Kidney epithelial cell (primary cell): ENCODE results near the gene RGN. TPM values are rescaled to one million over a fixed set of nuclear protein-coding genes. Genes with fewer than 3 reads are reported as not detected.

ENCODE experiments used
- DNase-seq: peaks from one replicate; pipeline ENCODE4 v3.0.0-alpha.2; 2010; ENCODE audit warnings: low read depth
- H3K27me3 ChIP-seq: 2 replicates; pipeline ENCODE4 v1.6.0; 2011; ENCODE audit warnings: low read length; ENCODE audit not compliant: control insufficient read depth, insufficient read depth
- H3K36me3 ChIP-seq: 2 replicates; pipeline ENCODE4 v1.5.1; 2011; ENCODE audit warnings: low read length; ENCODE audit not compliant: control insufficient read depth, insufficient read depth
- H3K4me3 ChIP-seq: 2 replicates; pipeline ENCODE4 v1.5.1; 2011; ENCODE audit warnings: low read depth, mild to moderate bottlenecking, control low read depth, low read length
- CTCF ChIP-seq: IDR thresholded peaks from 2 replicates; pipeline ENCODE4 v1.5.1; 2011; ENCODE audit warnings: mild to moderate bottlenecking, moderate library complexity, low read length, control low read depth, inconsistent platforms; ENCODE audit not compliant: insufficient read depth, poor library complexity, severe bottlenecking
- total RNA-seq: library from RNA; depleted of rRNA; stranded (reverse); fragments of >200 nt; gene quantifications from 2 replicates; pipeline ENCODE4 v1.2.3, GENCODE V29; 2015

Gene RGN
- total RNA-seq = 1.8 and 4.4 TPM in 2 replicates

GRCh38 chrX:47078129-47079043, at the start of gene RGN:
RGN (plus strand) TSS chrX:47078443; CDS start chrX:47081145, 2,702 bp downstream.
- Histone ChIP-seq H3K27me3 (no peaks in the 10 kb centered on the region), H3K36me3 (no peaks in the 10 kb centered on the region), H3K4me3 (peak within 1 kb of the TSS; percentile 25)
- no peak for TF ChIP-seq CTCF
- no peak for DNase-seq

GRCh38 chrX:47030339-47030738, 47.9 kb upstream of the RGN start:
- peak; percentile 52 for TF ChIP-seq CTCF
- no peaks in the 10 kb centered on the region for H3K36me3 ChIP-seq
- H3K27me3 ChIP-seq = no peaks in the 10 kb centered on the region
- peak; percentile 25 for DNase-seq
- H3K4me3 ChIP-seq = no peak overlapping the region

GRCh38 chrX:47047989-47048388, 30.3 kb upstream of the RGN start:
- Histone ChIP-seq H3K36me3 (no peaks in the 10 kb centered on the region), H3K4me3 (no peak overlapping the region), H3K27me3 (no peaks in the 10 kb centered on the region)
- TF ChIP-seq CTCF = no peak
- no peak for DNase-seq

- H3K36me3 ChIP-seq = no peaks in the 10 kb centered on the region
- no peak for DNase-seq
- no peak overlapping the region for H3K4me3 ChIP-seq
- H3K27me3 ChIP-seq = no peaks in the 10 kb centered on the region
- TF ChIP-seq CTCF = no peak
These were observed 18.9 kb upstream of the RGN start for GRCh38 chrX:47059142-47059874.

GRCh38 chrX:47060708-47061107, 17.5 kb upstream of the RGN start:
- no peak for TF ChIP-seq CTCF
- no peak for DNase-seq
- H3K36me3 ChIP-seq = no peaks in the 10 kb centered on the region
- no peak overlapping the region for H3K4me3 ChIP-seq
- no peaks in the 10 kb centered on the region for H3K27me3 ChIP-seq
